ENCODE data around the gene SLC6A17. TPM values are rescaled to one million over a fixed set of nuclear protein-coding genes. Genes with fewer than 3 reads are reported as not detected.

SLC6A17 gene
- total and polyA plus RNA-seq, 2 donors (not counting 1 experiment from before 2014, with no cell fraction given) = not detected

DNA sequence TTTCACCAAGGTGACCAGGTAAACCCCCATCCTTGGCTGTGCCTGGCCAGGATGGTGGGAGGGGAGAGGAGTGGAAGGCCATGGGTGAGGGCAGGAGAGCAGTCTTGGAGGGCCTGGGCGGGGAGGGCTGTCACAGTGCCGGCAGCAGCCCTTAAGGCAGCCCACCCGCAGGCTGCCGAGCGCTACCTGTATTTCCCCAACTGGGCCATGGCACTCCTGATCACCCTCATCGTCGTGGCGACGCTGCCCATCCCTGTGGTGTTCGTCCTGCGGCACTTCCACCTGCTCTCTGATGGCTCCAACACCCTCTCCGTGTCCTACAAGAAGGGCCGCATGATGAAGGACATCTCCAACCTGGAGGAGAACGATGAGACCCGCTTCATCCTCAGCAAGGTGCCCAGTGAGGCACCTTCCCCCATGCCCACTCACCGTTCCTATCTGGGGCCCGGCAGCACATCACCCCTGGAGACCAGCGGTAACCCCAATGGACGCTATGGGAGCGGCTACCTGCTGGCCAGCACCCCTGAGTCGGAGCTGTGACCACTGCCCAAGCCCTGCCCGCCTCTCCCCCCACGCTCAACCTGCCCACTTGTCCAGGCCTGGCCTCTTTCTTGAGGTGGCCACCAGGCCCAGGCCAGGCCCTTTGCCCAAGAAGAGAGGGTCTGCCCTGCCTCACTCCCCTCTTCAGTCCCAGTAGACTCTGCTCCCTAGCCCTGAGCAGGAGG is 47.8 kb downstream of the SLC6A17 start:
- Histone ChIP-seq H3K36me3 (replicated peaks in 1 of 2; ENCODE audit: control extremely low read depth in 1 of 2, control insufficient read depth in 1 of 2, extremely low read depth in 1 of 2, insufficient read depth in 2 of 2, low read length in 1 of 2) (no peaks in the 10 kb centered on the region), H3K79me2 (ENCODE audit: control insufficient read depth, insufficient read depth, low read length) (no peaks in the 10 kb centered on the region), H3K27ac (ENCODE audit: low read length in 2 of 2) (no peak overlapping the region), H3K4me1 (ENCODE audit: control insufficient read depth in 2 of 2, insufficient read depth in 2 of 2, low read length in 2 of 2) (peaks cover under 1 to 4% of the 10 kb centered on the region in 2 donors), H4K20me1 (ENCODE audit: control insufficient read depth, insufficient read depth, low read length, poor library complexity, severe bottlenecking) (no peaks in the 10 kb centered on the region), H3K4me3 (ENCODE audit: control extremely low read depth in 1 of 5, extremely low read depth in 1 of 5, insufficient read depth in 1 of 5, low read depth in 2 of 5, low read length in 4 of 5) (no peak overlapping the region), H2AFZ (ENCODE audit: insufficient read depth, low read depth, low read length, poor library complexity, severe bottlenecking) (no peak overlapping the region), H3K4me2 (replicated peaks; ENCODE audit: low read depth, low read length, poor library complexity, severe bottlenecking) (no peak overlapping the region), H3K9me3 (ENCODE audit: control extremely low read depth in 1 of 3, control insufficient read depth in 2 of 3, insufficient read depth in 1 of 3, low read length in 2 of 3) (no peaks in the 10 kb centered on the region), H3K9ac (ENCODE audit: low read length) (no peak overlapping the region), H3K27me3 (replicated peaks in 1 of 4; ENCODE audit: control extremely low read depth in 1 of 4, control insufficient read depth in 3 of 4, insufficient read depth in 4 of 4, low read length in 3 of 4) (no peaks in the 10 kb centered on the region)
- TF ChIP-seq EZH2 (IDR thresholded peaks at IDR 0.05; ENCODE audit: borderline replicate concordance, insufficient read depth, low read depth, low read length, poor library complexity, severe bottlenecking) = no peak
- TF ChIP-seq, protein P1, sequence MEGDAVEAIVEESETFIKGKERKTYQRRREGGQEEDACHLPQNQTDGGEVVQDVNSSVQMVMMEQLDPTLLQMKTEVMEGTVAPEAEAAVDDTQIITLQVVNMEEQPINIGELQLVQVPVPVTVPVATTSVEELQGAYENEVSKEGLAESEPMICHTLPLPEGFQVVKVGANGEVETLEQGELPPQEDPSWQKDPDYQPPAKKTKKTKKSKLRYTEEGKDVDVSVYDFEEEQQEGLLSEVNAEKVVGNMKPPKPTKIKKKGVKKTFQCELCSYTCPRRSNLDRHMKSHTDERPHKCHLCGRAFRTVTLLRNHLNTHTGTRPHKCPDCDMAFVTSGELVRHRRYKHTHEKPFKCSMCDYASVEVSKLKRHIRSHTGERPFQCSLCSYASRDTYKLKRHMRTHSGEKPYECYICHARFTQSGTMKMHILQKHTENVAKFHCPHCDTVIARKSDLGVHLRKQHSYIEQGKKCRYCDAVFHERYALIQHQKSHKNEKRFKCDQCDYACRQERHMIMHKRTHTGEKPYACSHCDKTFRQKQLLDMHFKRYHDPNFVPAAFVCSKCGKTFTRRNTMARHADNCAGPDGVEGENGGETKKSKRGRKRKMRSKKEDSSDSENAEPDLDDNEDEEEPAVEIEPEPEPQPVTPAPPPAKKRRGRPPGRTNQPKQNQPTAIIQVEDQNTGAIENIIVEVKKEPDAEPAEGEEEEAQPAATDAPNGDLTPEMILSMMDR (IDR thresholded peaks at IDR 0.05) = no peak
- no peaks in the 10 kb centered on the region for H3K27me3 Mint-ChIP-seq
- ATAC-seq (ENCODE audit: low read depth) (no peak), DNase-seq (no peak)
- 93% methylated on average over 23 of the region's 23 CpGs for WGBS (ENCODE audit: insufficient coverage)
- no peaks in the 10 kb centered on the region for H3K9me3 Mint-ChIP-seq (ENCODE audit: insufficient read depth)
- H3K4me3 Mint-ChIP-seq = no peak overlapping the region
- intact Hi-C loops (cut with micrococcal nuclease) = loop anchor here (1.0 kb wide), 2 partner anchors 262 to 298 kb away; no protein-coding TSS in a partner anchor
- H3K4me1 Mint-ChIP-seq = peaks cover 3% of the 10 kb centered on the region
- H3K27ac Mint-ChIP-seq = no peak overlapping the region
- ChIA-PET POLR2A (no interaction called here), CTCF (interaction anchor here (1.4 to 24.7 kb wide), 11 partner anchors 10 to 299 kb away, joined by 3 to 837 read pairs (median 7); partner anchors contain the start of genes KCNC4 and PROK1)

DNA sequence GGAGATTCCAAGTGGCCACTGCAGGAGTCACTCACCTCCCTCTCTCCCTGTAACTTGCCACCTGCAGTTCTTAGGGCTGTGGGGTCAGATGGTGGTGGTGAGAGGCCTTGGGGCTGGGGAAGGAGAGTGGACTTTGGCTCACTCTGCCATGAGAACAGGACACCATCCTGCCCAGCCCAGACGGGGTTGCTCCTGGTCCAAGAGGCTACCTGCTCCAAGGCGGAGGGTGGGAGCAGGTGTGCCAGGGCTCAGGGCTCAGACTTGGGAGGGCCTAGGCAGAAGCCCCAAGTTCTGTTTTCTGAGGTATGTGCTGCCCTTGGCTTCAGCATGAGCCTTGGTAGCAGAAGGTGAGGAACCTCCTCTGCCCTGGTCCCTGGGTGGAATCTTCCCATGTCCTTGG is 48.5 kb downstream of the SLC6A17 start:
- Histone ChIP-seq H4K20me1 (ENCODE audit: control insufficient read depth, insufficient read depth, low read length, poor library complexity, severe bottlenecking) (no peaks in the 10 kb centered on the region), H3K27ac (ENCODE audit: low read length in 2 of 2) (no peak overlapping the region), H3K4me2 (replicated peaks; ENCODE audit: low read depth, low read length, poor library complexity, severe bottlenecking) (no peak overlapping the region), H3K27me3 (replicated peaks in 1 of 4; ENCODE audit: control extremely low read depth in 1 of 4, control insufficient read depth in 3 of 4, insufficient read depth in 4 of 4, low read length in 3 of 4) (no peaks in the 10 kb centered on the region), H3K4me3 (ENCODE audit: control extremely low read depth in 1 of 5, extremely low read depth in 1 of 5, insufficient read depth in 1 of 5, low read depth in 2 of 5, low read length in 4 of 5) (no peak overlapping the region), H2AFZ (ENCODE audit: insufficient read depth, low read depth, low read length, poor library complexity, severe bottlenecking) (no peak overlapping the region), H3K79me2 (ENCODE audit: control insufficient read depth, insufficient read depth, low read length) (no peaks in the 10 kb centered on the region), H3K9me3 (ENCODE audit: control extremely low read depth in 1 of 3, control insufficient read depth in 2 of 3, insufficient read depth in 1 of 3, low read length in 2 of 3) (no peaks in the 10 kb centered on the region), H3K36me3 (replicated peaks in 1 of 2; ENCODE audit: control extremely low read depth in 1 of 2, control insufficient read depth in 1 of 2, extremely low read depth in 1 of 2, insufficient read depth in 2 of 2, low read length in 1 of 2) (no peaks in the 10 kb centered on the region), H3K9ac (ENCODE audit: low read length) (no peak overlapping the region), H3K4me1 (ENCODE audit: control insufficient read depth in 2 of 2, insufficient read depth in 2 of 2, low read length in 2 of 2) (peaks cover 3 to 7% of the 10 kb centered on the region in 2 donors)
- Mint-ChIP-seq H3K9me3 (ENCODE audit: insufficient read depth) (no peaks in the 10 kb centered on the region), H3K4me3 (no peak overlapping the region), H3K4me1 (peaks cover 6% of the 10 kb centered on the region), H3K27me3 (no peaks in the 10 kb centered on the region), H3K27ac (no peak overlapping the region)
- 90% methylated on average over 2 of the region's 2 CpGs for whole genome bisulfite sequencing (ENCODE audit: insufficient coverage)
- no peak for TF ChIP-seq EZH2 (IDR thresholded peaks at IDR 0.05; ENCODE audit: borderline replicate concordance, insufficient read depth, low read depth, low read length, poor library complexity, severe bottlenecking)
- TF ChIP-seq, protein P1 (IDR thresholded peaks at IDR 0.05) = no peak
- intact Hi-C loops (cut with micrococcal nuclease) = no loop called here
- DNase-seq (no peak), ATAC-seq (ENCODE audit: low read depth) (no peak)
- ChIA-PET CTCF (interaction anchor here (2.8 to 24.7 kb wide), 3 partner anchors 114 to 298 kb away, joined by 37 to 837 read pairs (median 531); partner anchors contain the start of gene PROK1), POLR2A (no interaction called here)
